CD4-positive, alpha-beta memory T cell (primary cell): ENCODE results near the gene ARID5B. TPM values are rescaled to one million over a fixed set of nuclear protein-coding genes. Genes with fewer than 3 reads are reported as not detected.

Experiments
- CTCF ChIA-PET: fragments of 350-600 bp; sonication (Branson Sonifier 250); formaldehyde crosslinking; loops from one replicate; lab custom pipeline; 2021; ENCODE audit warnings: inconsistent platforms; ENCODE audit not compliant: partially characterized antibody; lab: Charles Lee
- POLR2A ChIA-PET: fragments of 350-600 bp; sonication (Branson Sonifier 250); formaldehyde crosslinking; loops from one replicate; lab custom pipeline; 2021; ENCODE audit not compliant: partially characterized antibody; lab: Charles Lee
- DNase-seq, 5 donors: peaks; one replicate each; pipeline versions ENCODE4 v3.0.0 to v3.0.0-alpha.2; 2020 to 2022; ENCODE audit warnings: mixed read lengths in 1 of 5
- H3K27ac ChIP-seq: one replicate; pipeline ENCODE4 v1.7.0; 2013; ENCODE audit warnings: low read depth, low read length
- H3K27me3 ChIP-seq: 2 replicates; pipeline ENCODE4 v1.7.0; 2013; ENCODE audit warnings: mild to moderate bottlenecking, low read length, moderate library complexity; ENCODE audit not compliant: insufficient read depth
- H3K36me3 ChIP-seq: 2 replicates; pipeline ENCODE4 v1.7.0; 2013; ENCODE audit warnings: mild to moderate bottlenecking, low read length, moderate library complexity; ENCODE audit not compliant: insufficient read depth
- H3K4me1 ChIP-seq: 2 replicates; pipeline ENCODE4 v1.7.0; 2013; ENCODE audit warnings: mild to moderate bottlenecking, low read length, moderate library complexity; ENCODE audit not compliant: insufficient read depth
- H3K4me3 ChIP-seq, 2 donors: one replicate each; pipeline ENCODE4 v1.7.0; 2013; ENCODE audit warnings: low read length in 2 of 2, mild to moderate bottlenecking in 1 of 2
- H3K9me3 ChIP-seq, 2 donors: one replicate each; pipeline ENCODE4 v1.7.0; 2013; ENCODE audit warnings: low read length in 2 of 2, control low read depth in 1 of 2; ENCODE audit not compliant: control insufficient read depth in 1 of 2
- H3K27ac Mint-ChIP-seq, 7 donors: one replicate each; pipeline ENCODE4 v1.8.0; 2020 to 2021; ENCODE audit warnings: mixed read lengths in 7 of 7, mild to moderate bottlenecking in 6 of 7, inconsistent platforms in 3 of 7, moderate library complexity in 3 of 7
- H3K27me3 Mint-ChIP-seq, 2 donors: one replicate each; pipeline ENCODE4 v1.8.0; 2020 to 2021; ENCODE audit warnings: mixed read lengths in 2 of 2
- H3K36me3 Mint-ChIP-seq, 2 donors: one replicate each; pipeline ENCODE4 v1.8.0; 2020 to 2021; ENCODE audit warnings: mixed read lengths in 2 of 2, inconsistent platforms in 1 of 2, mild to moderate bottlenecking in 1 of 2
- H3K4me1 Mint-ChIP-seq, 4 donors: one replicate each; pipeline ENCODE4 v1.8.0; 2020 to 2021; ENCODE audit warnings: mixed read lengths in 4 of 4, mild to moderate bottlenecking in 1 of 4
- H3K4me3 Mint-ChIP-seq, 8 donors: one replicate each; pipeline ENCODE4 v1.8.0; 2020 to 2021; ENCODE audit warnings: mixed read lengths in 8 of 8, mild to moderate bottlenecking in 7 of 8, moderate library complexity in 6 of 8, inconsistent platforms in 3 of 8
- H3K9me3 Mint-ChIP-seq, 8 donors: one replicate each; pipeline ENCODE4 v1.8.0; 2020 to 2021; ENCODE audit warnings: mixed read lengths in 8 of 8, mild to moderate bottlenecking in 5 of 8, inconsistent platforms in 3 of 8, moderate library complexity in 1 of 8
- intact Hi-C: fragments of 100-400 bp; cut with micrococcal nuclease; formaldehyde crosslinking; loops from one replicate; pipeline ENCODE4 v1.15.1; 2023
- polyA plus RNA-seq, 2 donors: library from polyadenylated mRNA; unstranded; fragments of 300-500 nt; fragmentation: Illumina TruSeq; gene quantifications; one replicate each; pipeline ENCODE4 v1.2.3, GENCODE V29; 2021
- total RNA-seq, 2 experiments: library from RNA; stranded (reverse); gene quantifications; one replicate each; pipeline ENCODE4 v1.2.3, GENCODE V29; 2021

Gene ARID5B
- total and polyA plus RNA-seq, 4 experiments from 2014 or later, result 30.9 to 49.6 (median 41.9) TPM

DNA sequence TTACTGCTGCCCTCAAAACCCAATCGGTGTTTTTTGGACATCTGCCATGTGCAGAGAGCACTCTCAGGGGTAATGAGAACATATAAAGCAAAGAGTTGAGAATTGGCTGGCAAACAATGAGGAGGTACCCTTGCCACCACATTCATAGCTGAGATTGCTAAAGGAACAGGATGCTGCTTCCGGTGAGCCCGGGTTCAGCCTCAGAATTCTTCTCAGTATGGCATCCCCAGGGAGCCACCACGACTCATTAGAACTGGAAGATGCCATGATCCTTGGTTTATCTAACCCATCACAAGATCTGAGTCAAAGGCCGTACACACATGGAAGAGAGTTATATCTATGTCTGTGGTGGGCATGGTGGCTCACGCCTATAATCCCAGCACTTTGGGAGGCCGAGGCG is 174.4 kb downstream of the ARID5B start:
- Histone ChIP-seq H3K4me1 (peaks cover 80% of the 10 kb centered on the region), H3K4me3 (no peak overlapping the region), H3K27me3 (no peaks in the 10 kb centered on the region), H3K27ac (no peak overlapping the region), H3K36me3 (peaks cover 26% of the 10 kb centered on the region), H3K9me3 (no peaks in the 10 kb centered on the region)
- Mint-ChIP-seq H3K4me3 (peak overlapping the region in 1 of 8 donors; percentile 36), H3K27ac (peak overlapping the region; percentile 10 to 83 (median 54)), H3K4me1 (peaks cover 53 to 89% (median 71%) of the 10 kb centered on the region in 4 donors), H3K9me3 (peaks cover 0 to 5% (median 0%) of the 10 kb centered on the region in 8 donors), H3K27me3 (no peaks in the 10 kb centered on the region), H3K36me3 (peaks cover 65 to 81% of the 10 kb centered on the region in 2 donors)
- ChIA-PET CTCF (interaction anchor here (1.2 to 3.1 kb wide), 6 partner anchors 8 to 169 kb away, joined by 3 to 22 read pairs (median 5); no protein-coding TSS in a partner anchor), POLR2A (interaction anchor here (0.7 to 2.3 kb wide), 7 partner anchors 10 to 173 kb away, joined by 3 to 10 read pairs (median 4); no protein-coding TSS in a partner anchor)
- DNase-seq, result no peak
- intact Hi-C loops, result no loop called here

DNA sequence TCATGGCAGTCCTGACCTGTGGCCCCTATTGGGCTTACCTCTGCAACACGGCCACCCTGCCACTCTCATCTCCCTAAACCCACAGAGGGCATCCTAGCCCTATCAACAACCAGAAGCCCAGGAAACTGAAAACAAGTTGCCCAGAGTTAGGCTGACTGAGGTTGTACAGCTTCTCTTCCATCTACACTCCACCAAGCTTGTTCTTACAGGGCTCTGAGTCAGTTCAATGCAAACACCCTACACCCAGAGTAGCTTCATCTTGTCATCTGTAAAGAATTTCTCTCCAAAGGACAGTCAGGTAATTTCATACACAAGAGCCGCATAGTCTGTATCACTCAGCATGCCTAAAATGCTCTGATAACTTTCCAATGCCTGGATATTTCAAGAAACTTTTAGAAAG is 175.4 kb downstream of the ARID5B start:
- peak overlapping the region; percentile 3 to 71 (median 30) for H3K4me3 Mint-ChIP-seq
- H3K9me3 ChIP-seq, result no peaks in the 10 kb centered on the region
- CTCF ChIA-PET, result interaction anchor here (1.1 to 3.1 kb wide), 6 partner anchors 23 to 178 kb away, joined by 3 to 22 read pairs (median 4); no protein-coding TSS in a partner anchor
- H3K4me1 Mint-ChIP-seq, result peaks cover 56 to 93% (median 72%) of the 10 kb centered on the region in 4 donors
- H3K36me3 Mint-ChIP-seq, result peaks cover 57 to 78% of the 10 kb centered on the region in 2 donors
- peak overlapping the region; percentile 11 to 94 (median 77) for H3K27ac Mint-ChIP-seq
- peaks cover 0 to 5% (median 0%) of the 10 kb centered on the region in 8 donors for H3K9me3 Mint-ChIP-seq
- DNase-seq, result peak in 1 of 5 donors; percentile 24
- peaks cover 84% of the 10 kb centered on the region for H3K4me1 ChIP-seq
- no peaks in the 10 kb centered on the region for H3K27me3 ChIP-seq
- peaks cover 23% of the 10 kb centered on the region for H3K36me3 ChIP-seq
- intact Hi-C loops, result no loop called here
- H3K4me3 ChIP-seq, result no peak overlapping the region
- H3K27me3 Mint-ChIP-seq, result no peaks in the 10 kb centered on the region
- POLR2A ChIA-PET, result interaction anchor here (1.0 to 1.5 kb wide), 5 partner anchors 84 to 178 kb away, joined by 3 to 5 read pairs (median 3); no protein-coding TSS in a partner anchor
- H3K27ac ChIP-seq, result no peak overlapping the region

DNA sequence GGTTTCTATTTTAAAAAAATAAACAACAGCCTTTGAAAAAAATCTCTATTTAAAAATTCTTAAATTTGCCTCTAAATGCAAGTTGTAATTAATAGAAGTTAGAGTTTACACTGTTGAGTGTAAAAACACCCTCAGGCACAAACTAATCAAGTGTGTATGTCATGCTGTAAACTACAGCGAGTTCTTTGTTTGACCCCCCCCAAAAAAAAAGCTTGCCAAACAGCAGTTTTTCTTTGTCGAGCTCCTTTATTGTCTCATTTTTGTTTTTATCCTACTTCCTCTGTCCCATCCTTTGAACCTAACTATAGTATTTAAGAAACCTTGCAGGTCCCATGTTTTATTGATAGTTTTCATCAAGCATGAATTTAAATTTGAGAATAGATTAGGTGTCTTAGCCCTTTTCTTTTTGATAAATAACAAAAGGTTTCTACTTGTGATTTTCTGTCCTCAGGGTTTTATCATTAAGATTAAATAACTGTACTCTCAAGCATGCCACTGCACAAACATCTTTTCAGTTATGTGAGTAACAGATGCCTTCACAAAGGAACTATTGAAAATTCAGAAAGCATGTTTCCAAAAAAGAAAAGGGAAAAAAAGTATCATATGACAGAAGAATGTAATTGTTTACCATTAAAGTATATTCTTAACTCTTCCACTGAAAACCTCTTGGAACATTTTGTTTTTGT is 176.0 kb downstream of the ARID5B start:
- peaks cover 0 to 5% (median 0%) of the 10 kb centered on the region in 8 donors for H3K9me3 Mint-ChIP-seq
- ChIA-PET POLR2A (interaction anchor here (1.0 to 1.5 kb wide), 5 partner anchors 84 to 178 kb away, joined by 3 to 5 read pairs (median 3); no protein-coding TSS in a partner anchor), CTCF (interaction anchor here (1.1 to 3.1 kb wide), 6 partner anchors 23 to 178 kb away, joined by 3 to 22 read pairs (median 4); no protein-coding TSS in a partner anchor)
- peak overlapping the region; percentile 1 to 94 (median 48) for H3K27ac Mint-ChIP-seq
- H3K4me3 Mint-ChIP-seq, result peak overlapping the region in 4 of 8 donors; percentile 1 to 40 (median 17)
- Histone ChIP-seq H3K27ac (no peak overlapping the region), H3K36me3 (peaks cover 17% of the 10 kb centered on the region), H3K4me1 (peaks cover 84% of the 10 kb centered on the region), H3K9me3 (no peaks in the 10 kb centered on the region), H3K27me3 (no peaks in the 10 kb centered on the region), H3K4me3 (no peak overlapping the region)
- DNase-seq, result no peak
- peaks cover 51 to 72% of the 10 kb centered on the region in 2 donors for H3K36me3 Mint-ChIP-seq
- peaks cover 57 to 93% (median 73%) of the 10 kb centered on the region in 4 donors for H3K4me1 Mint-ChIP-seq
- H3K27me3 Mint-ChIP-seq, result no peaks in the 10 kb centered on the region
- intact Hi-C loops, result no loop called here

DNA sequence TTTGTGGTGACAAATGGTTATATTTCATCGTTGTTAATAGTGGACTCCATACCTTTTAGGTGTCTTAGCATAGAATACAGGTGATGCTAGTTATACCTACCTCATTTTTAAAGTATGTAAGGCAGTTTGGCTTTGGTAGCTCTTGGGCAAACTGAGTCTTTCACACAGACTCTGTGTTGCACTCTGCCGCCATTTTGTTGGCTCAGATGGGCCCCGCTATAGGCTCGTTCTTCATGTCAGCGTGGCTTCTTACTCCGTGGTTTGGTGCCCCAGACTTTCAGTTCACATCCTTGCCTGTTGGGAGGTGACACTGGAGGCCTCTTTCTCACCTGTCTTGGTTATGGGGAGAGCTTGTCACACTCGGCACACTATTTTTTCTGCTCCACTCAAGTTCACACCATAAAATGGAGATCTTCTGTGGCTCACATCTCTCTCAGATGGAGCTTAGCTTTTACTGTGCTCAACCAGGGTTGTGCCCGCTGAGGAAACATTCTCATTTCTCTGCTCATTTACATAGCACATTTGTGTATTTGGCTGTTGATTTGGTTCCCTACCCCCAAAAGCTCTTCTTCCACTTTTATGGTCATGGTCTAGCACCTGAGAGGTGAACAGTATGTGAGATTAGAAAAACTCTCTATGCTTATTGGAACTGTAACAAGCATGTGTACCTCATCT is 178.5 kb downstream of the ARID5B start:
- H3K27ac Mint-ChIP-seq, result peak overlapping the region; percentile 19 to 83 (median 76)
- H3K36me3 ChIP-seq, result peaks cover 9% of the 10 kb centered on the region
- H3K4me3 ChIP-seq, result no peak overlapping the region
- H3K27me3 ChIP-seq, result no peaks in the 10 kb centered on the region
- DNase-seq, result no peak
- peak overlapping the region in 4 of 8 donors; percentile 1 to 35 (median 10) for H3K4me3 Mint-ChIP-seq
- H3K36me3 Mint-ChIP-seq, result peaks cover 37 to 53% of the 10 kb centered on the region in 2 donors
- H3K9me3 ChIP-seq, result no peaks in the 10 kb centered on the region
- no peak overlapping the region for H3K27ac ChIP-seq
- H3K9me3 Mint-ChIP-seq, result peaks cover 0 to 5% (median 0%) of the 10 kb centered on the region in 8 donors
- peaks cover 91% of the 10 kb centered on the region for H3K4me1 ChIP-seq
- CTCF ChIA-PET, result interaction anchor here (1.0 to 3.2 kb wide), 8 partner anchors 18 to 181 kb away, joined by 3 to 21 read pairs (median 4); no protein-coding TSS in a partner anchor
- peaks cover 55 to 92% (median 77%) of the 10 kb centered on the region in 4 donors for H3K4me1 Mint-ChIP-seq
- H3K27me3 Mint-ChIP-seq, result no peaks in the 10 kb centered on the region
- POLR2A ChIA-PET, result interaction anchor here (0.6 to 8.6 kb wide), 8 partner anchors 10 to 178 kb away, joined by 3 to 133 read pairs (median 4); no protein-coding TSS in a partner anchor
- intact Hi-C loops, result loop anchor here (2.0 kb wide), 1 partner anchor 29 kb away; no protein-coding TSS in a partner anchor

DNA sequence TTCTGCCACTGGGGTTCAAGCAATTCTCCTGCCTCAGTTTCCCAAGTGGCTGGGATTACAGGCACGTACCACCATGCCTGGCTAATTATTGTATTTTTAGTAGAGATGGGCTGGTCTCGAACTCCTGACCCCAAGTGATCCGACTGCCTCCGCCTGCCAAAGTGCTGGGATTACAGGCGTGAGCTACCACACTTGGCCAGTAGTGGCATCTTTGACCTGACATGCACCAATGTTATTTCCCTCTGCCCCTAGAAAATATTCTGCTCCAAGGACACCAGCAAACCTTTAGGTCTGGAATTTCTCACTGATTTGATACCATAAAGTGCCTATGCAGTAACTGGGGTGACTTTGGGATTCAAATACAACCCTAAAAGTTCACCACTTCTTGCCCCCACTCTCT is 179.4 kb downstream of the ARID5B start:
- intact Hi-C loops, result loop anchor here (2.0 kb wide), 1 partner anchor 30 kb away; no protein-coding TSS in a partner anchor
- no peaks in the 10 kb centered on the region for H3K27me3 ChIP-seq
- H3K9me3 ChIP-seq, result no peaks in the 10 kb centered on the region
- Mint-ChIP-seq H3K9me3 (peaks cover 0 to 5% (median 0%) of the 10 kb centered on the region in 8 donors), H3K36me3 (peaks cover 40 to 56% of the 10 kb centered on the region in 2 donors), H3K4me3 (peak overlapping the region in 2 of 8 donors; percentile 43 to 68), H3K27me3 (no peaks in the 10 kb centered on the region), H3K27ac (peak overlapping the region; percentile 58 to 91 (median 83)), H3K4me1 (peaks cover 56 to 94% (median 77%) of the 10 kb centered on the region in 4 donors)
- no peak overlapping the region for H3K4me3 ChIP-seq
- peaks cover 18% of the 10 kb centered on the region for H3K36me3 ChIP-seq
- peaks cover 96% of the 10 kb centered on the region for H3K4me1 ChIP-seq
- no peak overlapping the region for H3K27ac ChIP-seq
- POLR2A ChIA-PET, result interaction anchor here (1.0 to 8.6 kb wide), 5 partner anchors 11 to 164 kb away, joined by 3 to 133 read pairs (median 7); no protein-coding TSS in a partner anchor
- DNase-seq, result no peak
- CTCF ChIA-PET, result interaction anchor here (1.0 to 3.2 kb wide), 5 partner anchors 19 to 182 kb away, joined by 3 to 21 read pairs (median 5); no protein-coding TSS in a partner anchor

DNA sequence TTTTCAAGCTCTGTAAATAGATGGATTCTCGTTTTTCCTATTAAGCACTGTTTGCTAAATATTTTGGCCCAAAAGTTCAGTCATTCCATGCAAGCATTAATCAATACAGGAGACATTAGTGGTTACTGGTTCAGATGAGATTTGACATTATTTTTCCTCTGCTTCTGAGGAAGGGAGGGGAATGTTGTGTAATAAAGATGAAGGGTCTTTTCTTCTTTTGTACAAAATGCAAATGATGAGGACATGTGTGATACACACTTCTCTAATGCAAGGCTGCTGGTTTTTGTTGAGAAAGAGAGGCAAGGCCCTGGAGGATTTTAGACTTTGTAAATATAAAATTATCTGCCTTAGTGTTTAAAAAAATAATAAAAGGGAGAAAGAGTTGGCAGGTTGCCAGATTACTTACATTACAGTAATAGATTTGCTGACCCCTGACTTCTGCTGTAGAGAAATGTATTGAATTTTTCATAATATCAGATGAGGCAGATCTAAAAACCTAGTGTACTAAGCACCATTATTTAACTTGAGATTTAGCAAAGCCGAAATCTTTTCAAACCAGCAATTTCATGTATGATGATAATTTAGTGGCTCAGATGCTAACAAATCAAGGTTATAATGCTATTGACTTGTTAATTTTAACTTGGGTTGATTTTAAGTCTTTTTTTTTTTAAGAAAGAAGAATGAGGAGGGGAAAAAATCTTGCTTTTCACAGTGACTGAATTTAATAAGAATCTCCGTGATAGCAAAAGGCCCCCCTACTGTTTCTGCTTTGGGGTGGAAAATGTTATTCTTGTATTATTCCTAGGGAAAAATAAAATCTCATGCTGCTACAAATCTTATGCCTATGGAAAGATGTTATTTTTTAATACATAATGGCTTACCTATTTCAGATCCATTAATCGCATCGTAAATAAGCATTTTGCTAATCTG is 180.1 kb downstream of the ARID5B start:
- Mint-ChIP-seq H3K4me3 (peak overlapping the region in 6 of 8 donors; percentile 66 to 83 (median 75)), H3K9me3 (peaks cover 0 to 5% (median 0%) of the 10 kb centered on the region in 8 donors), H3K27me3 (no peaks in the 10 kb centered on the region), H3K27ac (peak overlapping the region; percentile 39 to 95 (median 89)), H3K4me1 (peaks cover 53 to 88% (median 72%) of the 10 kb centered on the region in 4 donors), H3K36me3 (peaks cover 40 to 56% of the 10 kb centered on the region in 2 donors)
- peak overlapping the region; percentile 45 for H3K27ac ChIP-seq
- POLR2A ChIA-PET, result interaction anchor here (0.8 to 8.6 kb wide), 18 partner anchors 11 to 183 kb away, joined by 3 to 133 read pairs (median 5); partner anchors contain the start of gene ARID5B
- peaks cover 21% of the 10 kb centered on the region for H3K36me3 ChIP-seq
- H3K27me3 ChIP-seq, result no peaks in the 10 kb centered on the region
- CTCF ChIA-PET, result interaction anchor here (0.8 to 3.2 kb wide), 13 partner anchors 28 to 185 kb away, joined by 3 to 21 read pairs (median 6); no protein-coding TSS in a partner anchor
- H3K4me3 ChIP-seq, result no peak overlapping the region
- peaks cover 91% of the 10 kb centered on the region for H3K4me1 ChIP-seq
- no peak for DNase-seq
- no peaks in the 10 kb centered on the region for H3K9me3 ChIP-seq
- intact Hi-C loops, result loop anchor here (1.0 to 2.0 kb wide), 5 partner anchors 31 to 179 kb away; no protein-coding TSS in a partner anchor
